Erythroblast (primary cell): ENCODE data around the gene PSD.

Experiments used
- DNase-seq, 2 experiments: peaks; one replicate each; lab custom pipeline; 2025; lab: John Stamatoyannopoulos, UW
- GATA1 ChIP-seq: IDR thresholded peaks from 2 replicates; pipeline ENCODE4 v1.6.1; 2011; ENCODE audit warnings: low read depth, mild to moderate bottlenecking, control low read depth, low read length, moderate library complexity
- POLR2A ChIP-seq: IDR thresholded peaks from 2 replicates; pipeline ENCODE4 v1.6.1; 2011; ENCODE audit warnings: mild to moderate bottlenecking, low read length

PSD gene

GRCh38 chr10:102452672-102453340 lies 34.2 kb upstream of the PSD start:
- peak; percentile 63 to 87 for DNase-seq
- TF ChIP-seq GATA1 = no peak
- TF ChIP-seq POLR2A = no peak

GRCh38 chr10:102451105-102451969 lies 32.8 kb upstream of the PSD start, which contains the start of gene C10orf95:
Gene C10orf95, minus strand, starts transcription at chr10:102451543. Its CDS starts 450 bp downstream, at chr10:102451093.
- DNase-seq = no peak
- TF ChIP-seq GATA1 (no peak), POLR2A (no peak)

GRCh38 chr10:102450374-102451104 lies 32.0 kb upstream of the PSD start:
- DNase-seq = peak; percentile 91 to 92
- TF ChIP-seq POLR2A = peak; percentile 86
- TF ChIP-seq GATA1 = no peak

- TF ChIP-seq POLR2A (no peak), GATA1 (no peak)
- no peak for DNase-seq
Measured at GRCh38 chr10:102450124-102450373, 31.5 kb upstream of the PSD start.

- TF ChIP-seq GATA1 = no peak
- TF ChIP-seq POLR2A = no peak
- DNase-seq = peak; percentile 85 to 87
Measured at GRCh38 chr10:102449321-102450123, 30.9 kb upstream of the PSD start.

- TF ChIP-seq GATA1 = no peak
- TF ChIP-seq POLR2A = no peak
- no peak for DNase-seq
Measured at GRCh38 chr10:102444851-102445250, 26.3 kb upstream of the PSD start.

GRCh38 chr10:102438374-102438773 lies 19.8 kb upstream of the PSD start:
- DNase-seq = no peak
- TF ChIP-seq GATA1 (no peak), POLR2A (no peak)

- TF ChIP-seq GATA1 (no peak), POLR2A (no peak)
- no peak for DNase-seq
Measured at GRCh38 chr10:102437515-102437914, 18.9 kb upstream of the PSD start.

GRCh38 chr10:102436312-102436711 lies 17.7 kb upstream of the PSD start:
- no peak for DNase-seq
- TF ChIP-seq POLR2A (no peak), GATA1 (no peak)

GRCh38 chr10:102435529-102436233 lies 17.1 kb upstream of the PSD start:
- DNase-seq = no peak
- TF ChIP-seq POLR2A (peak; percentile 42), GATA1 (no peak)

GRCh38 chr10:102435133-102435497 lies 16.5 kb upstream of the PSD start:
- TF ChIP-seq POLR2A (no peak), GATA1 (no peak)
- no peak for DNase-seq

- DNase-seq = no peak
- TF ChIP-seq GATA1 (no peak), POLR2A (no peak)
Measured at GRCh38 chr10:102434394-102435132, 16.0 kb upstream of the PSD start.

GRCh38 chr10:102433619-102434046 lies 15.0 kb upstream of the PSD start:
- no peak for DNase-seq

More at GRCh38 chr10:102433619-102434046, 15.0 kb upstream of the PSD start:
- TF ChIP-seq POLR2A (no peak), GATA1 (no peak)
